ENCODE results near the gene HIF3A. TPM values are rescaled to one million over a fixed set of nuclear protein-coding genes. Genes with fewer than 3 reads are reported as not detected.
A peak's percentile ranks its signal among the peaks of the same experiment; 100 is the strongest.

Gene HIF3A
- total RNA-seq, 1 donor from 2014 or later: 79.3 TPM

- Histone ChIP-seq H3K9ac (ENCODE audit: low read depth in 1 of 3, low read length in 3 of 3) (peak overlapping the region in 1 of 3 donors; percentile 40), H3K36me3 (ENCODE audit: control insufficient read depth in 3 of 3, insufficient read depth in 3 of 3, low read length in 3 of 3) (peaks cover 14 to 21% (median 16%) of the 10 kb centered on the region in 3 donors), H3K4me3 (ENCODE audit: low read length in 3 of 3) (no peak overlapping the region), H3K9me3 (ENCODE audit: control insufficient read depth in 3 of 3, low read length in 3 of 3) (no peaks in the 10 kb centered on the region), H3K27me3 (ENCODE audit: control insufficient read depth in 3 of 3, insufficient read depth in 3 of 3, low read length in 3 of 3) (no peaks in the 10 kb centered on the region), H3K4me1 (ENCODE audit: control insufficient read depth in 3 of 3, insufficient read depth in 3 of 3, low read length in 3 of 3) (peaks cover 23 to 51% (median 37%) of the 10 kb centered on the region in 3 donors), H3K27ac (ENCODE audit: low read depth, low read length) (no peak overlapping the region)
Observed at GRCh38 chr19:46376241-46377153, 79.7 kb downstream of the HIF3A start.

GRCh38 chr19:46378268-46378667, 81.4 kb downstream of the HIF3A start:
- no peak overlapping the region for H3K4me3 ChIP-seq (ENCODE audit: low read length in 3 of 3)
- peaks cover 20 to 24% (median 21%) of the 10 kb centered on the region in 3 donors for H3K36me3 ChIP-seq (ENCODE audit: control insufficient read depth in 3 of 3, insufficient read depth in 3 of 3, low read length in 3 of 3)
- H3K27ac ChIP-seq (ENCODE audit: low read depth, low read length): peak overlapping the region; percentile 78

GRCh38 chr19:46380690-46381089, 83.8 kb downstream of the HIF3A start:
- peak overlapping the region; percentile 78 for H3K27ac ChIP-seq (ENCODE audit: low read depth, low read length)
- peaks cover 12 to 31% (median 20%) of the 10 kb centered on the region in 3 donors for H3K4me1 ChIP-seq (ENCODE audit: control insufficient read depth in 3 of 3, insufficient read depth in 3 of 3, low read length in 3 of 3)
- no peaks in the 10 kb centered on the region for H3K9me3 ChIP-seq (ENCODE audit: control insufficient read depth in 3 of 3, low read length in 3 of 3)
- peak overlapping the region in 1 of 3 donors; percentile 38 for H3K9ac ChIP-seq (ENCODE audit: low read depth in 1 of 3, low read length in 3 of 3)
- peaks cover 30 to 39% (median 36%) of the 10 kb centered on the region in 3 donors for H3K36me3 ChIP-seq (ENCODE audit: control insufficient read depth in 3 of 3, insufficient read depth in 3 of 3, low read length in 3 of 3)
- H3K27me3 ChIP-seq (ENCODE audit: control insufficient read depth in 3 of 3, insufficient read depth in 3 of 3, low read length in 3 of 3): no peaks in the 10 kb centered on the region
- no peak overlapping the region for H3K4me3 ChIP-seq (ENCODE audit: low read length in 3 of 3)

More at GRCh38 chr19:46378268-46378667, 81.4 kb downstream of the HIF3A start:
- Histone ChIP-seq H3K4me1 (ENCODE audit: control insufficient read depth in 3 of 3, insufficient read depth in 3 of 3, low read length in 3 of 3) (peaks cover 20 to 42% (median 30%) of the 10 kb centered on the region in 3 donors), H3K27me3 (ENCODE audit: control insufficient read depth in 3 of 3, insufficient read depth in 3 of 3, low read length in 3 of 3) (no peaks in the 10 kb centered on the region), H3K9ac (ENCODE audit: low read depth in 1 of 3, low read length in 3 of 3) (peak overlapping the region in 2 of 3 donors; percentile 27 to 30), H3K9me3 (ENCODE audit: control insufficient read depth in 3 of 3, low read length in 3 of 3) (no peaks in the 10 kb centered on the region)

- Histone ChIP-seq H3K27me3 (ENCODE audit: control insufficient read depth in 3 of 3, insufficient read depth in 3 of 3, low read length in 3 of 3) (no peaks in the 10 kb centered on the region), H3K9ac (ENCODE audit: low read depth in 1 of 3, low read length in 3 of 3) (no peak overlapping the region), H3K4me3 (ENCODE audit: low read length in 3 of 3) (no peak overlapping the region), H3K27ac (ENCODE audit: low read depth, low read length) (no peak overlapping the region), H3K36me3 (ENCODE audit: control insufficient read depth in 3 of 3, insufficient read depth in 3 of 3, low read length in 3 of 3) (peaks cover 27 to 37% (median 30%) of the 10 kb centered on the region in 3 donors), H3K4me1 (ENCODE audit: control insufficient read depth in 3 of 3, insufficient read depth in 3 of 3, low read length in 3 of 3) (peaks cover 12 to 31% (median 20%) of the 10 kb centered on the region in 3 donors), H3K9me3 (ENCODE audit: control insufficient read depth in 3 of 3, low read length in 3 of 3) (no peaks in the 10 kb centered on the region)
Observed at GRCh38 chr19:46381346-46381745, 84.5 kb downstream of the HIF3A start.

- H3K4me3 ChIP-seq (ENCODE audit: low read length in 3 of 3): no peak overlapping the region
- H3K27me3 ChIP-seq (ENCODE audit: control insufficient read depth in 3 of 3, insufficient read depth in 3 of 3, low read length in 3 of 3): no peaks in the 10 kb centered on the region
- no peak overlapping the region for H3K27ac ChIP-seq (ENCODE audit: low read depth, low read length)
- H3K9ac ChIP-seq (ENCODE audit: low read depth in 1 of 3, low read length in 3 of 3): no peak overlapping the region
- H3K9me3 ChIP-seq (ENCODE audit: control insufficient read depth in 3 of 3, low read length in 3 of 3): no peaks in the 10 kb centered on the region
- peaks cover 24 to 33% (median 27%) of the 10 kb centered on the region in 3 donors for H3K36me3 ChIP-seq (ENCODE audit: control insufficient read depth in 3 of 3, insufficient read depth in 3 of 3, low read length in 3 of 3)
- peaks cover 12 to 27% (median 20%) of the 10 kb centered on the region in 3 donors for H3K4me1 ChIP-seq (ENCODE audit: control insufficient read depth in 3 of 3, insufficient read depth in 3 of 3, low read length in 3 of 3)
Observed at GRCh38 chr19:46381756-46382345, 85.0 kb downstream of the HIF3A start.

- Histone ChIP-seq H3K27ac (ENCODE audit: low read depth, low read length) (no peak overlapping the region), H3K9ac (ENCODE audit: low read depth in 1 of 3, low read length in 3 of 3) (no peak overlapping the region), H3K4me3 (ENCODE audit: low read length in 3 of 3) (no peak overlapping the region), H3K36me3 (ENCODE audit: control insufficient read depth in 3 of 3, insufficient read depth in 3 of 3, low read length in 3 of 3) (peaks cover 34 to 43% (median 35%) of the 10 kb centered on the region in 3 donors), H3K27me3 (ENCODE audit: control insufficient read depth in 3 of 3, insufficient read depth in 3 of 3, low read length in 3 of 3) (no peaks in the 10 kb centered on the region), H3K9me3 (ENCODE audit: control insufficient read depth in 3 of 3, low read length in 3 of 3) (no peaks in the 10 kb centered on the region), H3K4me1 (ENCODE audit: control insufficient read depth in 3 of 3, insufficient read depth in 3 of 3, low read length in 3 of 3) (peaks cover 4 to 18% (median 14%) of the 10 kb centered on the region in 3 donors)
Observed at GRCh38 chr19:46383171-46383815, 86.5 kb downstream of the HIF3A start.

GRCh38 chr19:46383846-46384245, 87.0 kb downstream of the HIF3A start:
- no peaks in the 10 kb centered on the region for H3K27me3 ChIP-seq (ENCODE audit: control insufficient read depth in 3 of 3, insufficient read depth in 3 of 3, low read length in 3 of 3)
- peaks cover 40 to 48% (median 40%) of the 10 kb centered on the region in 3 donors for H3K36me3 ChIP-seq (ENCODE audit: control insufficient read depth in 3 of 3, insufficient read depth in 3 of 3, low read length in 3 of 3)
- H3K9ac ChIP-seq (ENCODE audit: low read depth in 1 of 3, low read length in 3 of 3): no peak overlapping the region
- H3K9me3 ChIP-seq (ENCODE audit: control insufficient read depth in 3 of 3, low read length in 3 of 3): no peaks in the 10 kb centered on the region
- H3K4me3 ChIP-seq (ENCODE audit: low read length in 3 of 3): no peak overlapping the region
- peaks cover 0 to 16% (median 11%) of the 10 kb centered on the region in 3 donors for H3K4me1 ChIP-seq (ENCODE audit: control insufficient read depth in 3 of 3, insufficient read depth in 3 of 3, low read length in 3 of 3)
- no peak overlapping the region for H3K27ac ChIP-seq (ENCODE audit: low read depth, low read length)

- no peak overlapping the region for H3K9ac ChIP-seq (ENCODE audit: low read depth in 1 of 3, low read length in 3 of 3)
- H3K4me3 ChIP-seq (ENCODE audit: low read length in 3 of 3): no peak overlapping the region
- peaks cover 0 to 11% (median 10%) of the 10 kb centered on the region in 3 donors for H3K4me1 ChIP-seq (ENCODE audit: control insufficient read depth in 3 of 3, insufficient read depth in 3 of 3, low read length in 3 of 3)
- no peak overlapping the region for H3K27ac ChIP-seq (ENCODE audit: low read depth, low read length)
- H3K36me3 ChIP-seq (ENCODE audit: control insufficient read depth in 3 of 3, insufficient read depth in 3 of 3, low read length in 3 of 3): peaks cover 44 to 52% (median 46%) of the 10 kb centered on the region in 3 donors
- no peaks in the 10 kb centered on the region for H3K27me3 ChIP-seq (ENCODE audit: control insufficient read depth in 3 of 3, insufficient read depth in 3 of 3, low read length in 3 of 3)
- H3K9me3 ChIP-seq (ENCODE audit: control insufficient read depth in 3 of 3, low read length in 3 of 3): no peaks in the 10 kb centered on the region
Observed at GRCh38 chr19:46384396-46384795, 87.6 kb downstream of the HIF3A start.

GRCh38 chr19:46385636-46386035, 88.8 kb downstream of the HIF3A start:
- no peak overlapping the region for H3K27ac ChIP-seq (ENCODE audit: low read depth, low read length)
- H3K9ac ChIP-seq (ENCODE audit: low read depth in 1 of 3, low read length in 3 of 3): no peak overlapping the region
- H3K9me3 ChIP-seq (ENCODE audit: control insufficient read depth in 3 of 3, low read length in 3 of 3): no peaks in the 10 kb centered on the region
- no peak overlapping the region for H3K4me3 ChIP-seq (ENCODE audit: low read length in 3 of 3)
- H3K4me1 ChIP-seq (ENCODE audit: control insufficient read depth in 3 of 3, insufficient read depth in 3 of 3, low read length in 3 of 3): peaks cover 0 to 3% (median under 1%) of the 10 kb centered on the region in 3 donors
- H3K36me3 ChIP-seq (ENCODE audit: control insufficient read depth in 3 of 3, insufficient read depth in 3 of 3, low read length in 3 of 3): peaks cover 51 to 60% (median 52%) of the 10 kb centered on the region in 3 donors
- H3K27me3 ChIP-seq (ENCODE audit: control insufficient read depth in 3 of 3, insufficient read depth in 3 of 3, low read length in 3 of 3): no peaks in the 10 kb centered on the region
